Endothelial cell of umbilical vein (primary cell): ENCODE data around the gene PDLIM5. TPM values are rescaled to one million over a fixed set of nuclear protein-coding genes. Genes with fewer than 3 reads are reported as not detected.

Experiments
- BruUV-seq: library from RNA; stranded (reverse); fragments of 400-500 nt; replicated peaks from 2 replicates; lab custom pipeline; 2021; lab: Mats Ljungman, UMichigan
- CTCF ChIA-PET: fragments of 300-600, 350-600 bp; sonication (Branson Sonifier 250); formaldehyde crosslinking; loops from one replicate; lab custom pipeline; 2021; ENCODE audit warnings: antibody characterized with exemption, inconsistent platforms; lab: Charles Lee
- POLR2A ChIA-PET: fragments of 300-600, 350-600 bp; sonication (Branson Sonifier 250); formaldehyde crosslinking; loops from one replicate; lab custom pipeline; 2021; ENCODE audit warnings: antibody characterized with exemption, inconsistent platforms; lab: Charles Lee
- DNase-seq: peaks from one replicate; pipeline ENCODE4 v3.0.0-alpha.2; 2011; ENCODE audit warnings: low read depth, low spot score
- FAIRE-seq: peaks from 2 replicates; lab custom pipeline; 2011; peaks lifted over from hg19 to GRCh38; lab: Jason Lieb, UNC
- H2AFZ ChIP-seq: 2 replicates; pipeline ENCODE4 v1.6.0; 2012; ENCODE audit warnings: low read depth, low read length, control low read depth, inconsistent platforms
- H3K27ac ChIP-seq: 2 replicates; pipeline ENCODE4 v1.5.1; 2011; ENCODE audit warnings: low read depth, mild to moderate bottlenecking, control low read depth, low read length, moderate library complexity; ENCODE audit not compliant: insufficient read depth
- H3K27me3 ChIP-seq, 2 experiments: 2 replicates each; pipeline versions ENCODE4 v1.6.0 to v1.6.1; 2011; ENCODE audit warnings: low read length in 2 of 2, mixed read lengths in 1 of 2; ENCODE audit not compliant: control insufficient read depth in 2 of 2, insufficient read depth in 2 of 2
- H3K36me3 ChIP-seq, 2 experiments: 2 replicates in 1 of 2; 3 replicates in 1 of 2; pipeline ENCODE4 v1.5.1; 2011; ENCODE audit warnings: low read length in 2 of 2, mild to moderate bottlenecking in 1 of 2, moderate library complexity in 1 of 2; ENCODE audit not compliant: control insufficient read depth in 2 of 2, insufficient read depth in 2 of 2; ENCODE audit errors: extremely low read depth in 1 of 2
- H3K4me1 ChIP-seq: 3 replicates; pipeline ENCODE4 v1.5.1; 2011; ENCODE audit warnings: mild to moderate bottlenecking, low read length; ENCODE audit not compliant: control insufficient read depth, insufficient read depth; ENCODE audit errors: extremely low read depth
- H3K4me2 ChIP-seq: 2 replicates; pipeline ENCODE4 v1.6.1; 2011; ENCODE audit warnings: low read length, control low read depth, mixed read lengths; ENCODE audit not compliant: insufficient read depth
- H3K4me3 ChIP-seq, 3 experiments: fragments of 200-600 bp in 1 of 3; sonication (generic), shearing (Covaris generic) in 1 of 3; replicated peaks in 1 of 3; 2 replicates each; pipeline ENCODE4 v1.5.1; 2011 to 2016; ENCODE audit warnings: control low read depth in 3 of 3, low read length in 3 of 3, mild to moderate bottlenecking in 2 of 3, inconsistent platforms in 1 of 3, low read depth in 1 of 3, moderate library complexity in 1 of 3; ENCODE audit not compliant: insufficient read depth in 1 of 3
- H3K79me2 ChIP-seq: 2 replicates; pipeline ENCODE4 v1.6.0; 2012; ENCODE audit warnings: low read length, inconsistent platforms; ENCODE audit not compliant: control insufficient read depth, insufficient read depth
- H3K9ac ChIP-seq: replicated peaks from 2 replicates; pipeline ENCODE3; 2011; ENCODE audit warnings: low read length, control low read depth; ENCODE audit not compliant: insufficient read depth; ENCODE audit errors: extremely low read depth
- H3K9me1 ChIP-seq: replicated peaks from 3 replicates; pipeline ENCODE4 v1.6.0; 2011; ENCODE audit warnings: mild to moderate bottlenecking, low read length; ENCODE audit not compliant: control insufficient read depth, insufficient read depth; ENCODE audit errors: extremely low read depth
- H3K9me3 ChIP-seq: replicated peaks from 2 replicates; pipeline ENCODE4 v1.5.1; 2012; ENCODE audit warnings: low read length, inconsistent platforms; ENCODE audit not compliant: control insufficient read depth, insufficient read depth
- H4K20me1 ChIP-seq: replicated peaks from 2 replicates; pipeline ENCODE3; 2011; ENCODE audit warnings: mild to moderate bottlenecking, low read length; ENCODE audit not compliant: control insufficient read depth, insufficient read depth; ENCODE audit errors: extremely low read depth
- CTCF ChIP-seq, 2 donors: IDR thresholded peaks; 1 replicate in 1 of 2; 2 replicates in 1 of 2; pipeline ENCODE4 v1.5.1; 2011; ENCODE audit warnings: low read length in 2 of 2, mild to moderate bottlenecking in 2 of 2, moderate library complexity in 2 of 2, control low read depth in 1 of 2, inconsistent platforms in 1 of 2, low read depth in 1 of 2; ENCODE audit not compliant: insufficient read depth in 1 of 2; ENCODE audit errors: extremely low read depth in 1 of 2
- EZH2 ChIP-seq: IDR thresholded peaks from 2 replicates; pipeline ENCODE4 v1.6.1; 2012; ENCODE audit warnings: borderline replicate concordance, low read depth, mild to moderate bottlenecking, moderate library complexity, low read length, inconsistent platforms; ENCODE audit not compliant: severe bottlenecking
- FOS ChIP-seq: IDR thresholded peaks from 2 replicates; pipeline ENCODE4 v1.6.1; 2011; ENCODE audit warnings: mild to moderate bottlenecking, low read length, moderate library complexity, borderline replicate concordance; ENCODE audit not compliant: insufficient read depth
- GATA2 ChIP-seq: IDR thresholded peaks from 2 replicates; pipeline ENCODE4 v1.7.0; 2011; ENCODE audit warnings: low read depth, mild to moderate bottlenecking, moderate library complexity, mixed read lengths, low read length; ENCODE audit not compliant: insufficient read length, insufficient read depth
- JUN ChIP-seq: IDR thresholded peaks from 2 replicates; pipeline ENCODE4 v1.6.1; 2011; ENCODE audit warnings: borderline replicate concordance, low read depth; ENCODE audit not compliant: insufficient read length, insufficient read depth
- MYC ChIP-seq: IDR thresholded peaks from one replicate; pipeline ENCODE4 v1.6.1; 2011; ENCODE audit warnings: mild to moderate bottlenecking, low read depth, low read length
- POLR2A ChIP-seq: IDR thresholded peaks from 2 replicates; pipeline ENCODE4 v1.6.1; 2012; ENCODE audit warnings: low read depth, mild to moderate bottlenecking, control low read depth, low read length
- POLR2AphosphoS5 ChIP-seq: IDR thresholded peaks from 2 replicates; pipeline ENCODE4 v1.6.1; 2012; ENCODE audit warnings: low read depth, mild to moderate bottlenecking, control low read depth, low read length, moderate library complexity; ENCODE audit not compliant: insufficient read depth
- dilution Hi-C: fragments of 300-500 bp; cut with MboI; formaldehyde crosslinking; loops from one replicate; pipeline ENCODE4 v1.15.0; 2019; ENCODE audit warnings: low sequenced_read_pairs; ENCODE audit not compliant: extremely low pct_ligation_motif_present
- intact Hi-C: fragments of 100-400 bp; cut with micrococcal nuclease; formaldehyde crosslinking; loops from one replicate; pipeline ENCODE4 v1.10.0; 2022
- polyA plus RNA-seq, 4 experiments: library from polyadenylated mRNA; depleted of rRNA in 3 of 4; stranded (reverse) in 3 of 4; unstranded in 1 of 4; fragments of >200 nt; gene quantifications; 2 replicates each; pipeline versions ENCODE4 v1.2.1 to v1.2.3, GENCODE V29; 2011 to 2012; ENCODE audit warnings: missing spikeins in 1 of 4
- total RNA-seq: library from RNA; stranded (reverse); gene quantifications from 2 replicates; pipeline ENCODE4 v1.2.3, GENCODE V29; 2021
- TF ChIP-seq, protein P1 (sequence below): IDR thresholded peaks from 2 replicates; pipeline ENCODE4 v1.6.1; 2011; ENCODE audit not compliant: insufficient read depth, insufficient read length

Gene PDLIM5
- total and polyA plus RNA-seq, 2 donors (not counting 3 experiments of a cell fraction or from before 2014, with no cell fraction given) = 243 to 310 TPM

GRCh38 chr4:94497690-94498089 is 45.9 kb downstream of the PDLIM5 start:
- BruUV-seq = no TSS peak
- dilution Hi-C loops = no loop called here
- Histone ChIP-seq H3K79me2 (peaks cover 81% of the 10 kb centered on the region), H4K20me1 (no peaks in the 10 kb centered on the region), H3K9ac (no peak overlapping the region), H3K9me3 (no peaks in the 10 kb centered on the region), H3K4me3 (no peak overlapping the region), H2AFZ (no peak overlapping the region), H3K4me1 (no peaks in the 10 kb centered on the region), H3K4me2 (no peak overlapping the region), H3K27ac (no peak overlapping the region), H3K9me1 (peaks cover 3% of the 10 kb centered on the region), H3K27me3 (no peaks in the 10 kb centered on the region), H3K36me3 (peaks cover 0 to 1% of the 10 kb centered on the region in 2 experiments)
- DNase-seq (no peak), FAIRE-seq (no peak)
- POLR2A ChIA-PET = no interaction called here
- CTCF ChIA-PET = no interaction called here
- no peak for TF ChIP-seq JUN
- TF ChIP-seq POLR2AphosphoS5 = no peak
- no peak for TF ChIP-seq POLR2A
- TF ChIP-seq CTCF (IDR thresholded peaks at IDR 0.05; ENCODE audit: extremely low read depth in 1 of 2, insufficient read depth in 1 of 2, low read depth in 1 of 2, low read length in 2 of 2) = no peak
- no peak for TF ChIP-seq FOS
- TF ChIP-seq MYC = no peak
- TF ChIP-seq, protein P1, sequence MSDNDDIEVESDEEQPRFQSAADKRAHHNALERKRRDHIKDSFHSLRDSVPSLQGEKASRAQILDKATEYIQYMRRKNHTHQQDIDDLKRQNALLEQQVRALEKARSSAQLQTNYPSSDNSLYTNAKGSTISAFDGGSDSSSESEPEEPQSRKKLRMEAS = no peak
- no peak for TF ChIP-seq EZH2
- no peak for TF ChIP-seq GATA2
- intact Hi-C loops = no loop called here
